HG03354 (cell line): ENCODE measurements around the gene CHP2.
"Not testable (repeated sequence)": the region's sequence is repeated elsewhere in the genome, so short reads cannot be mapped to it uniquely, and the experiment has no call there.

Source experiments
- ATAC-seq: cut with Tn5 transposase; IDR thresholded peaks from one replicate; pipeline ENCODE4 v1.9.1; 2021; ENCODE audit warnings: mild to moderate bottlenecking; ENCODE audit not compliant: unreplicated experiment, poor library complexity, severe bottlenecking

Gene CHP2

GRCh38 chr16:23754594-23755483, at the start of gene CHP2:
CHP2 (plus strand) TSS chr16:23755026; CDS start chr16:23755050, 24 bp downstream.
- no peak for ATAC-seq

- ATAC-seq: no peak
Observed at GRCh38 chr16:23705517-23705902, 49.3 kb upstream of the CHP2 start.

GRCh38 chr16:23706439-23706838, 48.4 kb upstream of the CHP2 start:
- ATAC-seq: no peak

- ATAC-seq: no peak
Observed at GRCh38 chr16:23709536-23709935, 45.3 kb upstream of the CHP2 start.

GRCh38 chr16:23710008-23710407, 44.8 kb upstream of the CHP2 start:
- ATAC-seq: no peak

- no peak for ATAC-seq
Observed at GRCh38 chr16:23710504-23710903, 44.3 kb upstream of the CHP2 start.

- ATAC-seq: no peak
Observed at GRCh38 chr16:23711785-23712184, 43.0 kb upstream of the CHP2 start.

GRCh38 chr16:23712976-23713375, 41.9 kb upstream of the CHP2 start, which contains the start of gene ERN2:
ERN2 (minus strand) TSS chr16:23713222; CDS start chr16:23713187, 35 bp downstream.
- ATAC-seq: no peak

GRCh38 chr16:23716484-23716883, 38.3 kb upstream of the CHP2 start:
- ATAC-seq: no peak

- ATAC-seq: not testable (repeated sequence)
Observed at GRCh38 chr16:23722613-23723240, 32.1 kb upstream of the CHP2 start.

- ATAC-seq: no peak
Observed at GRCh38 chr16:23724096-23724784, 30.6 kb upstream of the CHP2 start.

- ATAC-seq: no peak
Observed at GRCh38 chr16:23724785-23725131, 30.1 kb upstream of the CHP2 start.

GRCh38 chr16:23726710-23727109, 28.1 kb upstream of the CHP2 start:
- no peak for ATAC-seq

GRCh38 chr16:23728112-23728477, 26.7 kb upstream of the CHP2 start:
- no peak for ATAC-seq

GRCh38 chr16:23729503-23730424, 25.1 kb upstream of the CHP2 start:
- no peak for ATAC-seq

GRCh38 chr16:23734176-23734893, 20.5 kb upstream of the CHP2 start:
- ATAC-seq: no peak

- not testable (repeated sequence) for ATAC-seq
Observed at GRCh38 chr16:23737423-23738028, 17.3 kb upstream of the CHP2 start.

- ATAC-seq: no peak
Observed at GRCh38 chr16:23739516-23739915, 15.3 kb upstream of the CHP2 start.
